Right lobe of liver (tissue), 6 donors: ENCODE data around the gene TPM1. TPM values are rescaled to one million over a fixed set of nuclear protein-coding genes. Genes with fewer than 3 reads are reported as not detected.

Experiments used
- ATAC-seq, 4 donors: fragments of 200-7000 bp; cut with Tn5 transposase; one replicate each; pipeline ENCODE4 v1.9.1; 2020; ENCODE audit warnings: mild to moderate bottlenecking in 4 of 4, moderate library complexity in 4 of 4
- DNase-seq, 3 donors: peaks; one replicate each; pipeline ENCODE4 v3.0.0-alpha.2; 2020
- H3K27ac ChIP-seq, 3 donors: fragments of 200-600 bp; one replicate each; pipeline ENCODE4 v1.8.0; 2022
- H3K27me3 ChIP-seq, 2 donors: fragments of 200-600 bp; one replicate each; pipeline ENCODE4 v1.8.0; 2022
- H3K36me3 ChIP-seq, 4 donors: fragments of 200-600 bp; sonication (generic) in 1 of 4; one replicate each; pipeline versions ENCODE4 v1.5.1 to v1.8.0; 2017 to 2022; ENCODE audit warnings: control low read depth in 1 of 4
- H3K4me1 ChIP-seq, 4 donors: fragments of 200-600 bp; sonication (generic) in 1 of 4; one replicate each; pipeline versions ENCODE4 v1.5.1 to v1.8.0; 2017 to 2022; ENCODE audit warnings: control low read depth in 1 of 4
- H3K4me3 ChIP-seq, 3 donors: fragments of 200-600 bp; one replicate each; pipeline ENCODE4 v1.8.0; 2022
- H3K9me3 ChIP-seq, 4 donors: fragments of 200-600 bp; sonication (generic) in 1 of 4; one replicate each; pipeline versions ENCODE4 v1.5.1 to v1.8.0; 2017 to 2022; ENCODE audit warnings: control low read depth in 1 of 4
- POLR2A ChIP-seq: fragments of 450-650 bp; IDR thresholded peaks from one replicate; pipeline ENCODE4 v1.6.1; 2017; ENCODE audit warnings: antibody characterized with exemption, mild to moderate bottlenecking
- WGBS: methylation state at CpG from one replicate; pipeline ENCODE4 v1.1.6; 2018; ENCODE audit warnings: low coverage, low lambda C conversion rate; ENCODE audit not compliant: insufficient coverage; ENCODE audit errors: missing lambda C conversion rate; 5-methylcytosine and 5-hydroxymethylcytosine counted together
- intact Hi-C, 2 donors: fragments of 100-400 bp; cut with DNase I; formaldehyde crosslinking; loops; one replicate each; pipeline versions ENCODE4 v1.11.2 to v1.14.1; 2022
- total RNA-seq, 6 experiments: library from RNA; depleted of rRNA in 2 of 6; stranded (reverse); fragments of >200 nt in 2 of 6; fragmentation: NEBNext Ultra II Directional in 3 of 6; extraction: Animal tissue kit (Norgen Biotek cat#: 25700) in 3 of 6; gene quantifications; one replicate each; pipeline versions ENCODE4 v1.1.0 to v1.2.4, GENCODE V29; 2016 to 2023
- TF ChIP-seq, protein P1 (sequence below), 4 donors: fragments of 200-600 bp in 3 of 4; fragments of 450-650 bp in 1 of 4; IDR thresholded peaks; one replicate each; pipeline versions ENCODE4 v1.5.1 to v1.8.0; 2016 to 2022; ENCODE audit warnings: antibody characterized with exemption in 4 of 4, mild to moderate bottlenecking in 2 of 4
- donor health status: DM: no; HTN: yes; CAD: no.
- donor health status: DM: no; HTN: no; CAD: no.
- donor health status: DM: no; HTN: no; CAD: no.
- donor health status: DM: no; HTN: yes; CAD: no.
- donor health status: DM: no; HTN: yes; CAD: no.

The TPM1 gene
- total RNA-seq, 6 experiments from 2014 or later = 44.3 to 180 (median 91.6) TPM

DNA sequence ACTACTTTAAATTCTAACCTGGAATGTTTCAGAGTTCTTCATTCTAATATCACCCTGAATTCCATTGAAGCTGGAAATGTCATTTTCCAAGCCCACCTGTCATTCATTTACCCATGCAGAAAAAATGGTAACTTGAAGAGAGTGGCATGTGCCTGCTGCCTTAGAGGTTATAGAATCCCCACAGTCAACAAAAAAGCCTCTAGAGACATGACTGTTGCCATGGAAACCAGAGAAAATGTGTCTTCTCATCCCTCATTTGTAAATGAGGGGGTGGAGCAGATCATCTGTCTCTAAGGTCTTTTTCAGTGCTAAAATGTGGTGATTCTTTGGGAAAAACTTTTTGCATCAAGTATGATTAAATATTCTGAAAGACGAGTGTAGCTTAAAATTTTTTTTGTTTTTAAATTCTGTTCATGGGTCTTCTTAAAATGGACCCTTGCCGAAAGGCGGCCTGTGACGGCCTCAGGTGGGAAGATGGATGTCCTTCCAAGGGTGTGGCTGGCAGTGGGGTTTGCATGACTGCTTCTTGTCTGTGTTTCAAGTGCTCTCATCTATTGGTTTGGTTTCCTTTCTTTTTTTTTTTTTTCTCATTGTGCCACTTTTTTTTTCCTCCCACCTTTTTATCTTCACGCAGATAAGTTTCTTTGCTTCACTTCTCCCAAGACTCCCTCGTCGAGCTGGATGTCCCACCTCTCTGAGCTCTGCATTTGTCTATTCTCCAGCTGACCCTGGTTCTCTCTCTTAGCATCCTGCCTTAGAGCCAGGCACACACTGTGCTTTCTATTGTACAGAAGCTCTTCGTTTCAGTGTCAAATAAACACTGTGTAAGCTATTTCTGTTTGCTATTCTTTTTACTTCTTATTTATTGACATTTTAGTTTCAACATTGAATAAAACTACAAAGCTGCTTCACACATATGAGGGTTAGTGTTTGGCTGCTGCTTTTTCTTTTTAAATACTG, 23.0 kb downstream of the TPM1 start:
- Histone ChIP-seq H3K4me1 (no peaks in the 10 kb centered on the region), H3K9me3 (no peaks in the 10 kb centered on the region), H3K27ac (no peak overlapping the region), H3K36me3 (peaks cover 0 to 64% (median 29%) of the 10 kb centered on the region in 4 donors), H3K4me3 (no peak overlapping the region), H3K27me3 (no peaks in the 10 kb centered on the region)
- DNase-seq (no peak), ATAC-seq (no peak)
- no peak for TF ChIP-seq POLR2A
- TF ChIP-seq, protein P1, sequence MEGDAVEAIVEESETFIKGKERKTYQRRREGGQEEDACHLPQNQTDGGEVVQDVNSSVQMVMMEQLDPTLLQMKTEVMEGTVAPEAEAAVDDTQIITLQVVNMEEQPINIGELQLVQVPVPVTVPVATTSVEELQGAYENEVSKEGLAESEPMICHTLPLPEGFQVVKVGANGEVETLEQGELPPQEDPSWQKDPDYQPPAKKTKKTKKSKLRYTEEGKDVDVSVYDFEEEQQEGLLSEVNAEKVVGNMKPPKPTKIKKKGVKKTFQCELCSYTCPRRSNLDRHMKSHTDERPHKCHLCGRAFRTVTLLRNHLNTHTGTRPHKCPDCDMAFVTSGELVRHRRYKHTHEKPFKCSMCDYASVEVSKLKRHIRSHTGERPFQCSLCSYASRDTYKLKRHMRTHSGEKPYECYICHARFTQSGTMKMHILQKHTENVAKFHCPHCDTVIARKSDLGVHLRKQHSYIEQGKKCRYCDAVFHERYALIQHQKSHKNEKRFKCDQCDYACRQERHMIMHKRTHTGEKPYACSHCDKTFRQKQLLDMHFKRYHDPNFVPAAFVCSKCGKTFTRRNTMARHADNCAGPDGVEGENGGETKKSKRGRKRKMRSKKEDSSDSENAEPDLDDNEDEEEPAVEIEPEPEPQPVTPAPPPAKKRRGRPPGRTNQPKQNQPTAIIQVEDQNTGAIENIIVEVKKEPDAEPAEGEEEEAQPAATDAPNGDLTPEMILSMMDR (IDR thresholded peaks at IDR 0.05) = no peak
- intact Hi-C loops = no loop called here
- WGBS = 77% methylated on average over 8 of the region's 8 CpGs

DNA sequence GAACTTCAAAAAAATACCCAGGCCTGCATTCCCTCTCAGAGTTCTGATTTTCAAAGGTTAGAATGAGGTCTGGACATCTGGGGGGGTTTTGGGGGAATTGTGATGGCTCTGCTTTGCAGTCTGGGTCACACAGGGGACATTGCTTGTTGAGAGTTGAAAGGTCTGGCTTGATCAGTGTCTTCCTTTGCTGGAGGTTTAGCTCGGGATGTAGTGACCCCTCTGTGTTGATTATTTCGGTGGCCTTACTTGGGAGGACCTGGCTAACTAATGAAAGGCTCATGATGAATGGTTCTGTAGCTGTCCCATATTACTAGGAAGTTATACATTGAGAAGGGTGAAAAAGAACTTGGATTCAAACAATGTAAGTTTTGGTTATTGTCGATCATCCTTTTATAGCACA, 23.7 kb downstream of the TPM1 start:
- DNase-seq (no peak), ATAC-seq (no peak)
- no peaks in the 10 kb centered on the region for H3K9me3 ChIP-seq
- intact Hi-C loops = no loop called here
- no peak overlapping the region for H3K4me3 ChIP-seq
- H3K27me3 ChIP-seq = no peaks in the 10 kb centered on the region
- H3K4me1 ChIP-seq = no peaks in the 10 kb centered on the region
- no peak overlapping the region for H3K27ac ChIP-seq
- 74% methylated on average over 3 of the region's 3 CpGs for WGBS
- TF ChIP-seq, protein P1 (IDR thresholded peaks at IDR 0.05) = no peak
- no peak for TF ChIP-seq POLR2A
- peaks cover 0 to 56% (median 23%) of the 10 kb centered on the region in 4 donors for H3K36me3 ChIP-seq

DNA sequence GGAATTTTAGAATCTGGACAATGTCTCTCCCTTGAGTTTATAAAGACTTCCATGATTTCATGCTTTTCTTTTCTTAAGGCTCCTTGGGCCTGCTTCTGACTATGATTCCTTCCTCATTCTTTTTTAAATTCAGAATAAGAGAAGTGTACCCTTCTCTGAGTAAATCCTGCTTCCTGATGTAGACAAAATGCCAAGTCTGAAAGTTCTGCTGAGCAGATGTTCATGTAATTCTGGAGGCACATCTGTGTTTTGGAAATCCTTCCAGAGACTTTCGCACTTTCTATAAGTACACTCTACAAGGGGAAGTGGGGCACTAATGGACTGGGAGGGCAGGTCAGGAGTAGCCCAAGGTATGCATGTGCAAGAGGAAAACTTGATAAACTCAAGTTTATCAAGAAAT, 24.8 kb downstream of the TPM1 start:
- DNase-seq = no peak
- ATAC-seq = no peak
- H3K4me1 ChIP-seq = no peaks in the 10 kb centered on the region
- no peaks in the 10 kb centered on the region for H3K27me3 ChIP-seq
- peaks cover 0 to 55% (median 17%) of the 10 kb centered on the region in 4 donors for H3K36me3 ChIP-seq
- intact Hi-C loops = no loop called here
- no peak overlapping the region for H3K27ac ChIP-seq
- TF ChIP-seq POLR2A = no peak
- TF ChIP-seq, protein P1 (IDR thresholded peaks at IDR 0.05) = no peak
- H3K4me3 ChIP-seq = no peak overlapping the region
- no peaks in the 10 kb centered on the region for H3K9me3 ChIP-seq
- WGBS = 80% methylated on average over 1 of the region's 1 CpG

DNA sequence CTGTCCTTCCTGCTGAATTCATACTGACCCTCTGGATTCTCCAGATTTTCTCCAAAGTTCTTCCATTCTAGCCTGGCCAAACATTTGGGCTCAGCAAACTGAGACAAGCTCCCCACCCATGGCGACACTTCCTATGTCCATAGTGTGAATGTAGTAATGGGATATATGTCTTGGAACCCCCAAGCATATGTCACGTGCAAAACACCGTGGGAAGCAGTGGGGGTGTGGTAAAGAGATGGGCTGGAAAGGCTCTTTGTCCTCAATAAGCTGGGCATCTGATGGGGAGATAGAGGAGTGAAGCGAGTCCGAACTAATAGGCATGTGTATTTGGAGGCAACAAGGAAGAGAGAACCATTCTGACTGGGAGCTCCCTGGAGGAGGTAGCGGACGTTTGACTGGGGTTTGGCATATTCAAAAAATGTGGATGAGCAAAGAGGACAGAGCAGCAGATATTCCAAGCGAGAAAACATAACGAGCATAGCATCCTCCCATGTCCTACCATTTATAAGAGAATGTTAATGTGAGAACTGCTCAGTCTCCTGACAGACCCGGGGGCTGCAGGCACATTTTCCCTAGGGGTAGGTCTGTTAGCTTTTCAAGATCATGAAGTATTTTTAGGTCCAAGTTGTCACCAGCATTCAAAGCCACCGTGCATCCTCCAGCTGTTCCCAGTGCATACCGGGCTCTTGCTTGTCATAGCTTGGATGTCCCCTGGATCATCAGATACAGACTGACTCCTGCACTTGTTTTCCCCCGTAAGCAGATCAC, 25.6 kb downstream of the TPM1 start:
- WGBS = 90% methylated on average over 8 of the region's 13 CpGs
- no peak for DNase-seq
- no peak overlapping the region for H3K27ac ChIP-seq

More for the DNA sequence above, 25.6 kb downstream of the TPM1 start:
- H3K36me3 ChIP-seq = peaks cover 0 to 46% (median 11%) of the 10 kb centered on the region in 4 donors
- intact Hi-C loops = no loop called here
- H3K4me1 ChIP-seq = no peaks in the 10 kb centered on the region
- no peaks in the 10 kb centered on the region for H3K27me3 ChIP-seq
- TF ChIP-seq POLR2A = no peak
- TF ChIP-seq, protein P1 (IDR thresholded peaks at IDR 0.05) = no peak
- no peaks in the 10 kb centered on the region for H3K9me3 ChIP-seq
- no peak for ATAC-seq
- H3K4me3 ChIP-seq = no peak overlapping the region
